Measurements from ENCODE around the gene TBX6. TPM values are rescaled to one million over a fixed set of nuclear protein-coding genes. Genes with fewer than 3 reads are reported as not detected.
A peak's percentile ranks its signal among the peaks of the same experiment; 100 is the strongest.

The TBX6 gene
- total RNA-seq, 1 experiment from 2014 or later = 1.6 TPM

DNA sequence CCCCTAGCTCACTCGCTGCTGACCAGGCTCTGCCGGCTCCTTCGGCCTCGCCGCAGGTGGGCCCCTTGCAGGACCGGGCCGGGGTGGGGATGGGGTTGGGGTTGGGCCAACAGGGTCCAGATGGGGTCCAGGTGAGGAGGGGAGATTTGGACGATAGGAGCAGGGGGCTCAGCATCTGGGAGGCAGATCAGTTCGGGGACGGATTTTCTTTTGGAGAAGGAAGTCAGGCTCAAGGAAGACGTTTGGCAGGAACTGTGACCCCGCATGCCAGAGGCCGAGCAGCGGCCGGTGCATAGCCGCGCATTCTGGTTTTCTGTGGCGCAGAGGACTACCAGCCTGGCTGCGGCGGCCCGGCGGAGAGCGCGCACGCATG is 27.0 kb downstream of the TBX6 start:
- no peaks in the 10 kb centered on the region; the same call in 1 of the 2 replicates for H3K27me3 Mint-ChIP-seq (ENCODE audit: low read depth)
- H3K27me3 ChIP-seq (ENCODE audit: insufficient read depth, low read length) = no peaks in the 10 kb centered on the region
- no peak overlapping the region for H2BK15ac ChIP-seq (ENCODE audit: low read depth, low read length)
- H3K27ac ChIP-seq (ENCODE audit: insufficient read length, low read depth, low read length) = peak overlapping the region; percentile 57
- H2AFZ ChIP-seq (ENCODE audit: low read length) = no peak overlapping the region
- no peak overlapping the region for H2BK12ac ChIP-seq (ENCODE audit: insufficient read length, low read depth, low read length)
- no peaks in the 10 kb centered on the region; the same call in 1 of the 2 replicates for H3K4me1 ChIP-seq (ENCODE audit: insufficient read depth, low read length)
- H2BK5ac ChIP-seq (ENCODE audit: insufficient read length, low read length) = no peak overlapping the region
- H3K23me2 ChIP-seq (ENCODE audit: insufficient read length, low read depth, low read length, poor library complexity, severe bottlenecking) = peaks cover 17% of the 10 kb centered on the region
- H3K9me3 ChIP-seq (ENCODE audit: control insufficient read depth, low read depth, low read length) = no peaks in the 10 kb centered on the region
- H3K36me3 Mint-ChIP-seq (ENCODE audit: insufficient read depth in 1 of 3, low read depth in 3 of 3) = peaks cover 29 to 39% (median 31%) of the 10 kb centered on the region in 3 experiments
- WGBS (ENCODE audit: extremely low coverage, insufficient read length, low lambda C conversion rate) = no CpG with 5 or more reads among the region's 25 CpGs
- no peak overlapping the region for H2BK20ac ChIP-seq (ENCODE audit: low read depth, low read length, poor library complexity, severe bottlenecking)
- H3K79me1 ChIP-seq (ENCODE audit: insufficient read depth, low read depth, low read length, poor library complexity, severe bottlenecking) = peaks cover 7% of the 10 kb centered on the region
- H3K4ac ChIP-seq (ENCODE audit: low read depth, low read length) = no peak overlapping the region
- peak overlapping the region; percentile 88 to 94 for H3K4me3 Mint-ChIP-seq
- no peak overlapping the region for H3K56ac ChIP-seq (ENCODE audit: insufficient read length, low read depth, low read length)
- no peak for DNase-seq
- H3K79me2 ChIP-seq (ENCODE audit: insufficient read depth, low read length) = peaks cover 12% of the 10 kb centered on the region; the same call in 1 of the 2 replicates
- peak overlapping the region; percentile 75 for H3K9ac ChIP-seq (ENCODE audit: extremely low read depth, insufficient read length, low read length)
- no peak overlapping the region for H3K18ac ChIP-seq (ENCODE audit: insufficient read length, low read depth, low read length)
- TF ChIP-seq, protein P1, sequence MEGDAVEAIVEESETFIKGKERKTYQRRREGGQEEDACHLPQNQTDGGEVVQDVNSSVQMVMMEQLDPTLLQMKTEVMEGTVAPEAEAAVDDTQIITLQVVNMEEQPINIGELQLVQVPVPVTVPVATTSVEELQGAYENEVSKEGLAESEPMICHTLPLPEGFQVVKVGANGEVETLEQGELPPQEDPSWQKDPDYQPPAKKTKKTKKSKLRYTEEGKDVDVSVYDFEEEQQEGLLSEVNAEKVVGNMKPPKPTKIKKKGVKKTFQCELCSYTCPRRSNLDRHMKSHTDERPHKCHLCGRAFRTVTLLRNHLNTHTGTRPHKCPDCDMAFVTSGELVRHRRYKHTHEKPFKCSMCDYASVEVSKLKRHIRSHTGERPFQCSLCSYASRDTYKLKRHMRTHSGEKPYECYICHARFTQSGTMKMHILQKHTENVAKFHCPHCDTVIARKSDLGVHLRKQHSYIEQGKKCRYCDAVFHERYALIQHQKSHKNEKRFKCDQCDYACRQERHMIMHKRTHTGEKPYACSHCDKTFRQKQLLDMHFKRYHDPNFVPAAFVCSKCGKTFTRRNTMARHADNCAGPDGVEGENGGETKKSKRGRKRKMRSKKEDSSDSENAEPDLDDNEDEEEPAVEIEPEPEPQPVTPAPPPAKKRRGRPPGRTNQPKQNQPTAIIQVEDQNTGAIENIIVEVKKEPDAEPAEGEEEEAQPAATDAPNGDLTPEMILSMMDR (conservative IDR thresholded peaks at IDR 0.05) = no peak
- H3K9me3 Mint-ChIP-seq = no peaks in the 10 kb centered on the region; a peak in 1 of 5 replicates
- H4K20me1 ChIP-seq (ENCODE audit: control insufficient read depth, insufficient read depth, insufficient read length) = no peaks in the 10 kb centered on the region
- no peak overlapping the region for H4K5ac ChIP-seq (ENCODE audit: insufficient read length, low read depth, low read length)
- H3K27ac Mint-ChIP-seq = peak overlapping the region in 2 of 3 experiments; percentile 98 to 99; a peak in 4 of 7 replicates
- no peak overlapping the region for H3K23ac ChIP-seq (ENCODE audit: insufficient read length, low read depth, low read length)
- H4K8ac ChIP-seq (replicated peaks; ENCODE audit: insufficient read length, low read depth, low read length) = no peak overlapping the region
- H2AK5ac ChIP-seq (ENCODE audit: insufficient read length, low read length) = no peak overlapping the region
- no peak overlapping the region for H3T11ph ChIP-seq (ENCODE audit: low read length)
- no peak overlapping the region for H4K91ac ChIP-seq (ENCODE audit: insufficient read length, low read depth, low read length)
- H3K4me1 Mint-ChIP-seq = peaks cover 25 to 39% of the 10 kb centered on the region in 2 experiments
- no peak overlapping the region; the same call in 1 of the 2 replicates for H3K14ac ChIP-seq (ENCODE audit: insufficient read depth, low read length)
- no peak overlapping the region for H2BK120ac ChIP-seq (ENCODE audit: low read depth, low read length, poor library complexity, severe bottlenecking)
- H3K4me2 ChIP-seq (ENCODE audit: insufficient read depth, insufficient read length, low read length) = peak overlapping the region; percentile 89

All from H9 (cell line).